GM19455 (cell line): Measurements from ENCODE around the gene MRPS21.
"Not testable (repeated sequence)": the region's sequence is repeated elsewhere in the genome, so short reads cannot be mapped to it uniquely, and the experiment has no call there.

Experiments
- ATAC-seq: cut with Tn5 transposase; IDR thresholded peaks from one replicate; pipeline ENCODE4 v1.9.1; 2021; ENCODE audit not compliant: unreplicated experiment

Gene MRPS21

DNA sequence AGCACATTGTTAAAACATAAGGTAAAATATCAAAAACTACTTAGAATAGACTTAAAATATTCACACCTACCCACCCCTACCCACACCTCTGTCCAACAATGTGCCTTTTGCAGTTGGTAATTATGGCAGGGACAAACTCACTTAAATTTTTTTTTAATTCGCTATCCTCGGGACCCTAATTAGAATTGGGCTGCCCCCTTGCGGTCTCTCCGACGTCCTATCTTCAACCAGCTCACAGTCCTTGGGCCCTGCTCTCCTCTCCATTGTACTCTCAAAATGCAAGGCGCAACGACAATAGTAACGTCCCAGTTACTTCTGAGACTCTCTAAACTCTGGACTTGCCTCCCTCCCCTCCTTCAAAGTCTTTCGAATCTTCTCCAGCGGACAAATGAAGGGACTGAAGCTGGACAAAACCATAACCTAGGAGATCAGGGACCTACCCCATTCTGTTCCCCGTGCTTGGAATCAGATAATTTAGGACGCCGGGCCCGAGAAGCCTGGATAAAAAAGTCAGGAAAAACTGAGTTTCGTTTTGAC lies 12.4 kb upstream of the MRPS21 start:
- ATAC-seq: no peak

DNA sequence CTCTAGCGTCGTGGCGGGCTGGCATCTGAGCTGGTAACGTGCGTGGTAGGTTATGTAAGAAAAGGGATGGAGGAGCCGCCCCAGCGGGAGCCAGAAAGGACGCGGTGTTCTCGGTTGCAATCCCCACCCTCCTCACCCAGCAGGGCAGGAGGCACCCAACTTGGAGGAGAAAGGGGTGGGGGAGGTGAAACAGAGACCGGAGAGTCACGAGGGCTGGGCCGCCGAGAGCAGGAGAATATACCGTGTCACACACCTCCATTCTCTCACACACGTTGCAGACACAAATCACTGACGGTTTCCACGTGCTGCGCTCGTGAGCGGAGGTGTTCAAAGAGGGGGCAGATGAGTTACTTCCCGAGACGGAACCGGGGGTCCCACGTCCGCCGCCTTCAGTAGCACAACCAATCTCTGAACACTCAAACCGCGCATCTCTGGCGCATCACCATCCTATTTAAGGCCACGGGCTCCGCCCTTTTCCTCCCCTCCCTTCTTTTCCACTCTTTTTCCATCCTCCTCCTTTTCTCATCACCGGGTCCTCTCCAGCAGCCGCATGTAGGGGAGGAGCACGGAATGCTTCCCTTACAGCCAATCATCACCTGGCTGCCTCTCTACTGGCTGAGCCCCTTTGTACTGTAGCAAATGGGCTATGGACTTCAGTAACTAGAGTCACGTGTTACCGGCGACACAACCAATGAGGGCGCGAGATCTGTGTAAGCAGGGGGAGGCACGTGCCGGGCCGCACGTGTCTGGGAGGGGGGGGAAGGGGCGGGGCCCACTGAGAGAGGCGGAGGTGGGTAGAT lies 11.7 kb upstream of the MRPS21 start, which contains the start of gene CIART:
Gene CIART (plus strand): TSS at position 797 of the 800 bp plus-strand sequence. CDS start 714 bp downstream, outside the sequence.
- ATAC-seq: no peak

DNA sequence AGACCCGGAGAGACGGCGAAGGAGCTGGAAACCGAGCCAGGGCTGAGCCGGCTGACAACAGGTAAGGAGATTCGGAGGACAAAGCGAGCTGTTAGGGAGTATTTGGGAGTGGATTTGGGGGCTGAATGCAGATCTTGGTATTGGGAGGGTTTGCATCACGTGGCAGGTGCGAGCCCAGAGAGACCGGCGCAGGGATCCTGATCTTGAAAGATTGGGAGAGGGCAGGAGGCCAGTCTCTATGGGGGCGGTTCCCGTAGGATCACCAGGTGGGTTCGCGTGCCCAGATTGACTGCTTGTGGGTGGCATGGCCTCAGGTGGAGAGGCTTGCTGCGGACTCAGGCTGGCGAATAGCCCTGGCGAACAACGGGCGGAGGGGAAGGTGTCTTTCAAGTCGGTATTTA lies 11.1 kb upstream of the MRPS21 start:
- ATAC-seq: no peak

DNA sequence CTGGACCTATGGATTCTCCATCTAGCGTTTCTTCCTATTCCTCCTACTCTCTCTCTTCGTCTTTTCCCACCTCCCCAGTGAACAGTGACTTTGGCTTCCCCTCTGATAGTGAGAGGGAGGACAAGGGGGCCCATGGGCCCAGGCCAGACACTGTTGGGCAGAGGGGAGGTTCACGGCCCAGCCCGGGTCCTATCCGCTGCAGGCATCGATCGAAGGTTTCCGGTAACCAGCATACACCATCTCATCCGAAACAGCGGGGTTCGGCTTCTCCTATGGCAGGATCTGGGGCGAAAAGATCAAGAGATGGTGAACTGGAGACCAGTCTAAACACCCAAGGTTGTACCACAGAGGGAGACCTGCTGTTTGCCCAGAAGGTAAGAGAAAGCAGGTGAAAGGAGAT lies 10.4 kb upstream of the MRPS21 start:
- no peak for ATAC-seq

DNA sequence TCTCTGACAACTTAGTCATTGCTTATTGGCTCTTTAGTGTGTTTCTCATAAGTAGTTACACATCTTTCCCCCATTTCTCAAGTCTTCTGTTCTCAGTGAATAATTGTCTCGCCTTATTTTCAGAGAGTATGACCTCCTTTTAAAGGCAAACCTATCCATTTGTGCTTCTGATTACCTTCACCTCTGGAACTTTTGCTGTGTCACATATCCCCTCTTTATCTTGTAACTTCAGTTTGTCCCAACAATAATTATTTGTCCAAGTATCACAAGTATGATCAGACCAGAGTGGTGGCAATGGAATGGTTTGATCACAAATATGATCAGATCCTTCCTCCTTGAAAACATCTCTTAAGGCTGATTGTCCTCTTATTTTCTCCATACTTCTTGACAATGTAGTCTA lies 5.3 kb upstream of the MRPS21 start:
- no peak for ATAC-seq

DNA sequence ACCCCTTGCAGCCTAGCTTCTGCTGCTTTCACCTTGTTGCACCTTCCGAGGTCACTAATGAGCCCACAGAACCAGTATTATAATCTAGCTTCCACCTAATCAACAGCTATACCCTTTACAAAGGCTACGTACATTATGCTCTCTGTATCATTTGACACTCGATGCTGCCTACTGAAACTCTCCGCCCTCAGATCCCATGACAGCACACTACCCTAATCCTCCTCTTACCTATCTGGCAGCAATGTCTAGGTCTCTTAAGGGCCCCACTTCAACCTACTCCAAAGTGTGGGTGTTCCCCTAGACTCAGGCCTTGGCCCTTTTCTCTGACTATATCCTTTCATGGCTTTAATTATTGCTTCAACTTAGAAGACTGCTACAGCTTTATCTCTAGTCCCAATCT lies 4.8 kb upstream of the MRPS21 start:
- no peak for ATAC-seq

DNA sequence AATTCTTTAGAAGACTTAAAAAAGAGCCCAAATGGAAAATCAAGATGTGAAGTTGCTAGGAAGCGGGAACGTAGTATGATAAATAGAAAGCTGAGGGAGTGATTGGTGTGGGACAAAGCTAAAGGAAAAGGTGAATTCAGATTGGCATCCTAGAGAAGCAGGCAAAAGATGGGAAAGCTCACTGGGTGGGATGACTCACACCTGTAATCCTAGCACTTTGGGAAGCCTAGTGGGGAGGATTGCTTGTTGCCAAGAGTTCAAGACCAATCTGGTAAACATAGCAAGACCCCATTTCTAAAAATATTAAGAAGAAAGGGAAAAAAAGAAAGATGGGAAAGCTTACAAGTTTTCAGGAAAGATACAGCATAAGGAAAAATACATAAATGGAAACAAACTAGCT lies 1.8 kb downstream of the MRPS21 start:
- no peak for ATAC-seq

DNA sequence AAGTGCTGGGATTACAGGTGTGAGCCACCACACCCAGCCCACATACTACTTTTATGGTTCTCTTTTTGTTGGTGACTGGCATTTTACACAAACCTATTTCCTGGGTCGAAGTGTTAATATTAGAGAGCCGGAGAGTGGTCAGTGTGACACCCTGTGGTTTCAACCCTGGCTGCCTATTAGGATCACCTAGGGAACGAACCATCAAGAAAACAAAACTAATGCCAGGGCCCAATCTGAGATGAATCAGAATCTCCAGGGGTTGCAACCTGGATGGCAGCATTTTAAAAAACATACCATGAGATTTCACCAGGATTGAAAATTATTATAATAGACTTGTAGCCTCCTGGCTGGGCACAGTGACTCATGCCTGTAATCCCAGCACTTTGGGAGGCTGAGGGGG lies 6.1 kb downstream of the MRPS21 start:
- no peak for ATAC-seq

DNA sequence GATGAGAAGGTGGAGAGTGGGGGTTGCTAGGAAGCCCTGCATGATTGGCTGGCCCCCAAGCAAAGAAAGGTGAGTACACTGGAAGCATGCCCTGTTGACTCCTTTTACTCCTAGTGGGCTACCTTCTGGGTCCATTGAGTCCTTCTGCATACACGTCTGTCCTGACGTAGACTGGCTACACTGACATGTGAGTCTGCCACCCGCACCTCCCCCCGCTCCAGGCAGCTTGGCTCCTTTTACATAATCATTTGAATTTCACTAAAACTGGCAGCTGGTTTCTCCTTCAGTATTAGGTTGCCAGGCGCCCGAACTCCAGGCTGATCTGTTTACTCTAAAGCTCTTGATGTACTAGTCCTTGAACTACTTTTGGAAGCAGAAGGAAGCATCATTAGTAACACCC lies 8.7 kb downstream of the MRPS21 start:
- ATAC-seq: no peak

DNA sequence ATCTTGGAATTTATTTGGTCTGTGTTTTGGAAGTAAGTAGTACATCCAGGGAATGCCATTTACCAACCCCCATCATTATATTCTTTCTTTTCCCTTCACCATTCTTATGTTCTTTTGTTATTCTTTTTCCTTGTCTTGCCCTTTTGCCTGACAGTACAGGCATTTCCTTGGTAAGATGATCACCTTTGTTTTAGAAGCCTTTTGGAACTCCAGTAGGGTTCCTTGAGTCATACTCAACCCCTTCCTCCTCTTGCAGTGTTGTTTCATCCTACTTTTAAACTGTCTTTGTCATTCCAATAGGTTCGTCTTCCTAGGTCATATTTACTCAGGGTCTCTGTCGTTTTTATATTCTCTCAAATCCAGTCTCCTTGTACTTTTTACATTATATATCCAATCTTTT lies 9.2 kb downstream of the MRPS21 start:
- ATAC-seq: no peak

DNA sequence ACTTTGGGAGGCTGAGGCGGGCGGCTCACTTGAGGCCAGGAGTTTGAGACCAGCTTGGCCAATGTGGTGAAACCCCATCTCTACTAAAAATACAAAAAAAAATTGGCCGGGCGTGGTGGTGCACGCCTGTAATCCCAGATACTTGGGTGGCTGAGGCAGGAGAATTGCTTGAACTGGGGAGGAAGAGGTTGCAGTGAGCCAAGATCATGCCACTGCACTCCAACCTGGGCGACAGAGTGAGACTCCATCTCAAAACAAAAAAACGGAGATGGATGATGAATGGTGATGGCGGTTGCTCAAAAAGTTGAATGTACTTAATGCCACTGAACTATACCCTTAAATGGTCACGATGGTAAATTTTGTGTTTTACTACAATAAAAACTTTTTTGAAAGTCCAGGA lies 14.9 kb downstream of the MRPS21 start:
- not testable (repeated sequence) for ATAC-seq

DNA sequence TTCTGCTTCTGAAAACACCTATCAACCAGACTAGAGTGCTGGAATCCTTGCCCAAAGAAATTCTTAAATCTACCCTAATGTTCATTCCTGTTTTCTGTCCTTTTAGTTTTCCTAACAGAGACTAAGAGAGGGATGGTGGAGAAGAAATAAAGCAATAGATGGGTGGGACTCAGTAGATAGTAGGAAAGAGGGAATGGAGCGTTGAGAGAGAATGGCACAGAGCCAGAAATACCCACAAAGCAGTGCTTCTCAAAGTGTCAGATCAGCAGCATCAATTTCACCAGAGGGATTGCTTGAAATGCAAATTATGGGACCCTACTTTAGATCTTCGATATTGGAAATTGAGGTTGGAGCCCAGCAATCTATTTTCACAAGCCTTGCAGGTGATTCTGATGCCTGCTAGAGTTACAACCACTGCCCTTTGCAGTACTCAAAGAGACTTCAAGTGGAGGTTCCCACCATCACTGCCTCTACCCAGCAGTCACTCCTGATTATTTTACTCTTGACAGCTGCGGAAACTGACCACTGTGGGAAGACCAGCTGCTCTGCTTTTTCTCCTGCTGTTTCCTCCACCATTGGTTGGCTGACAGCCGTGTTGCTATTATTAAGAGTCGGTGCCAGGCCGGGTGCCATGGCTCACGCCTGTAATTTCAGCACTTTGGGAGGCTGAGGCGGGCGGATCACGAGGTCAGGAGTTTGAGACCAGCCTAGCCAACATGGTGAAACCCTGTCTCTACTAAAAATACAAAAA lies 16.3 kb downstream of the MRPS21 start:
- ATAC-seq: no peak

DNA sequence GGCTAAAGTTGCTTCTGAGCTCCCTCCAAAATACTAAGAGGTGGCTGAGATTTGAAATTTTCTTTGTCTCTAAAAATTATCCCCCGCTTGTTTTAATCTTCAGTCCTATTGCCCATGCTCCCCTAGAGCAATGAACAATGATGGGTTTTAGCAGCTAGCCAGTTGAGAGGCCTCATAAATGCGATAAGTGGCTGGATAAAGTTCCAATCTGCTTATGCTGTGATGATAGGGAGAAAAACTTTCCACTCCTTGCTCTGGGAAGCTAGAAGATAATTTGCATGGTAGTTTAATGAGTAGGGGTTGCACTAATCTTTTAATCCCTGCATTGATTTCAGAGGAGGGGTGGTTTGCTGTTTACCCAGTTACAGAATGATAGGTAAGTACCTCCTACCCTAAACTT lies 18.1 kb downstream of the MRPS21 start:
- no peak for ATAC-seq

DNA sequence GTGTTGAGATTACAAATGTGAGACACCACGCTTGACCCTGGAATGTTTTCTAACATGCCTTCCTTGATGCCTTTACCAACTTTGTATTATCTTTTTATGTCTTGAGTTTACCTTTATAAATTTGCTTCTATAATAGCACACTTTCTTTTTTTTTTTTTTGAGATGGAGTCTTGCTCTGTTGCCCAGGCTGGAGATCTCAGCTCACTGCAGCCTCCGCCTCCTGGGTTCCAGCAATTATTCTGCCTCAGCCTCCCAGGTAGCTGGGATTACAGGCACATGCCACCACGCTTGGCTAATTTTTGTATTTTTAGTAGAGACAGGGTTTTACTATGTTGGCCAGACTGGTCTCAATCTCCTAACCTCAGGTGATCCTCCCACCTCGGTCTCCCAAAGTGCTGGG lies 21.0 kb downstream of the MRPS21 start:
- not testable (repeated sequence) for ATAC-seq

DNA sequence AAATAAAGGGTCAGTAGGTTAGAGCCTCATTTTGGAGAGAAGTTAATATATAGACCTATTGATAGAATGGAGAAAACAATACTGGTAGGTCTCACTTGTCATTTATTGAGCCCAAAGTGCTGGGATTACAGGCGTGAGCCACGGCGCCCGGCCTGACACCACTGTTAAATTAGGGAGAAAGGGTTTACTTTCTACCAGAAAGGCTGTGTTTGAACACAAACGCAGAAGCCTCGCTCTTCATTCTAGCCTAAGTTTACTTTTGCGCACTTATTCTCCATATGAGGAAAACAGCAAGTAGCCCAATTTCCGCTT lies 27.0 kb downstream of the MRPS21 start:
- ATAC-seq: no peak

DNA sequence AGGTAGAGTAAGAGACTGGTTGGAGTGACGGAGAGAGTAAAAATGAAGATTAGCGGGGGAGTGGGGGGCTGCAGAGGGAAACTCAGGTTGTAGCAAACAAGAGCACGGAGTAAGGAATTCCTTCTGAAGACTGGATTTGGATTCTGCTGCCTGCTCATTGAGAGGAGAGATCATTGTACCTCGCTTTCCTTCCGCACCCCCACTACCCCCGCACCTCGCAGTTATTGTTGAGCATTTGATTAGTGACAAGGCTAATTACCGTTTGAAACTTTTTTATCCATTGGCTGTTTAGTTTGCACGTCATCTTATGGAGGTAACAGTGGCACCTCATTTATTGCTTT lies 28.1 kb downstream of the MRPS21 start:
- ATAC-seq: no peak

DNA sequence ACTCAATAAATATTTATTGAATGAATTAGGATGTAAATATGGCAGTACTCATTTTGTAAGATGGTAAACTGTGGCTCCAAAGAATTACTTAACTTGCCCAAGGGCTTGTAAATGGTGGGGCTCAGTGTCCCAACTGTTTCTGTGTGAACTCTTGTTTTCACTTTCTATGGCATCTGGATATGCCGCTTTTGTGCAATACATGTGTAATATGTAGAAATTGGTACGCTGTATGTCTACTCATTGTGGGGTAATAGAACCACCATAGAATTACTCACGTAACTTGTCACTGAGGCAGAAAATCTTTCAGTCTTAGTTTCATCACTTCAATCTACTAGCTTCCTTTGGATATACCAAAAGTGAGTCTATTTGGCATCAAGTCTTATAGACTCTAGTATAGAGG lies 28.6 kb downstream of the MRPS21 start:
- ATAC-seq: no peak

DNA sequence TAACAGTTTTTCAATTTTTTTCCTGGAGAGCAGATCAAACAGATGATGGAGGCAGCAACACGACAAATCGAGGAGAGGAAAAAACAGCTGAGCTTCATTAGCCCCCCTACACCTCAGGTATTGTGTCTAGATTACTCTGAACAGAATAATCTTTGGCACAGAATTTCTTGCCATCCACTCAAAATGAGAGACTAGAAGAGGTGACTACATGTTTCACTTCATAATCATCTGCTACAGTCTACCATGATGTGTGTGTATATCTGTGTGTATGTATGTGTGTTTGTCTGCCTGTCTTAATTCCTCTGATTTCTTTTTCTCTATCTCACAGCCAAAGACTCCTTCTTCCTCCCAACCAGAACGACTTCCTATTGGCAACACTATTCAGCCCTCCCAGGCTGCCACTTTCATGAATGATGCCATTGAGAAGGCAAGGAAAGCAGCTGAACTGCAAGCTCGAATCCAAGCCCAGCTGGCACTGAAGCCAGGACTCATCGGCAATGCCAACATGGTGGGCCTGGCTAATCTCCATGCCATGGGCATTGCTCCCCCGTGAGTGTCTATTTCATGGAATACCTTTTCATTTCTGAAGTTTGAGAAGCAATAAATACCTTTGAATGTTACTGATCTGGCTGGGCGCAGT lies 39.1 kb downstream of the MRPS21 start:
- ATAC-seq: no peak

DNA sequence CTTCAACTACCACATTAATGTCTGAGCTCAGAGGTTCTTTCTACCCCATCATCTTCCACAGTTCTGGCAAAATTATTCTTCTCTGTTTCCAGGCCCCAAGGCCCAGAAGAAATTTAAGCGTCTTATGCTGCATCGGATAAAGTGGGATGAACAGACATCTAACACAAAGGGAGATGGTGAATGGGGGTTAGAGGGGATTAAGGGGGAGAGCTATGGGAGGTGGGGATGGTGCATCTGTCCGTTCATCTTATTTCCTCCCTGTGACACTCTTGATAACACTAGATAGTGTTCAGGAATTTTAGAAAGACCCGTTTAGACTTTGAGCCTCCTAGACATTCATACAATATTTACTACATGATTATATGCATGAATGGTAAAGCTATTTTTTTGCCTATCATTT lies 52.7 kb downstream of the MRPS21 start:
- no peak for ATAC-seq

DNA sequence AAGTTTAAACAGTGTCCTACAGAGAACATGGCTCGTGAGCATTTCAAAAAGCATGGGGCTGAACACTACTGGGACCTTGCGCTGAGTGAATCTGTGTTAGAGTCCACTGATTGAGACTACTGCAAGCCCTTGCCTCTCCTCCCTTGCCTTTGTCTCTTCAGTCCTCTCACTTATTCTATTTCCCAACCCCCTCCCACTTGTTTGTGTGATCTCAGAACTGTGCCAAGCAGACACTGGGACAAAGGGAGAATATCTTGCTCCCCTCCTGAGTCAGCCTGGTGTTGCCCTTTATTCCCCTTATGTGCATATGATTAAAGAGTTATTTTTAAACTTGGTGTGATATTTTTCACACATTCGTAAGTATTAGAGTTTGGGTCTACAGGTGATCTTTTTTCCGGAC lies 59.2 kb downstream of the MRPS21 start:
- ATAC-seq: no peak
